SK-N-SH (cell line): ENCODE measurements around the gene RHOBTB1. TPM values are rescaled to one million over a fixed set of nuclear protein-coding genes. Genes with fewer than 3 reads are reported as not detected.

Experiments used
- CTCF ChIA-PET: fragments of 300-600, 350-600 bp; formaldehyde crosslinking; extraction: SDS; loops from one replicate; lab custom pipeline; 2021; lab: Yijun Ruan, JAX
- POLR2A ChIA-PET: fragments of 350-600 bp; sonication (Branson Sonifier 250); formaldehyde crosslinking; extraction: SDS; loops from one replicate; lab custom pipeline; 2020; ENCODE audit warnings: antibody characterized with exemption, inconsistent platforms; lab: Yijun Ruan, JAX
- DNase-seq: peaks from one replicate; pipeline ENCODE4 v3.0.0; 2012
- H2AFZ ChIP-seq: fragments of 200-600 bp; sonication (generic); 2 replicates; pipeline ENCODE4 v1.8.1; 2016; ENCODE audit warnings: antibody characterized with exemption, mild to moderate bottlenecking, low read depth
- H3F3A ChIP-seq: fragments of 200-600 bp; sonication (generic); replicated peaks from 2 replicates; pipeline ENCODE3; 2016; ENCODE audit warnings: antibody characterized with exemption, mild to moderate bottlenecking; ENCODE audit not compliant: insufficient read depth
- H3K27ac ChIP-seq, 2 experiments: fragments of 200-500 bp in 1 of 2; fragments of 200-600 bp in 1 of 2; sonication (Bioruptor generic) in 1 of 2; sonication (generic), shearing (Covaris generic) in 1 of 2; 2 replicates each; pipeline versions ENCODE4 v1.5.1 to v1.6.1; 2014 to 2016; ENCODE audit warnings: low read depth in 2 of 2, inconsistent platforms in 1 of 2, low read length in 1 of 2, mild to moderate bottlenecking in 1 of 2, mixed read lengths in 1 of 2
- H3K27me3 ChIP-seq: fragments of 200-600 bp; sonication (generic), shearing (Covaris generic); 2 replicates; pipeline ENCODE4 v1.6.1; 2016; ENCODE audit warnings: mixed run types; ENCODE audit not compliant: insufficient read depth
- H3K36me3 ChIP-seq, 2 experiments: fragments of 200-500 bp in 1 of 2; fragments of 200-600 bp in 1 of 2; sonication (Bioruptor generic) in 1 of 2; sonication (generic) in 1 of 2; replicated peaks in 1 of 2; 2 replicates each; pipeline versions ENCODE3 to v1.5.1; 2014 to 2016; ENCODE audit warnings: low read length in 1 of 2, mild to moderate bottlenecking in 1 of 2; ENCODE audit not compliant: insufficient read depth in 2 of 2, control insufficient read depth in 1 of 2
- H3K4me1 ChIP-seq, 2 experiments: fragments of 200-500 bp in 1 of 2; fragments of 200-600 bp in 1 of 2; sonication (Bioruptor generic) in 1 of 2; sonication (generic), shearing (Covaris generic) in 1 of 2; 2 replicates each; pipeline versions ENCODE4 v1.5.1 to v1.6.1; 2014 to 2016; ENCODE audit warnings: low read depth in 1 of 2, low read length in 1 of 2, mixed run types in 1 of 2; ENCODE audit not compliant: insufficient read depth in 2 of 2, control insufficient read depth in 1 of 2
- H3K4me2 ChIP-seq: fragments of 200-600 bp; sonication (generic), shearing (Covaris generic); 2 replicates; pipeline ENCODE4 v1.6.1; 2017; ENCODE audit warnings: mixed run types
- H3K4me3 ChIP-seq, 2 experiments: fragments of 200-500 bp in 1 of 2; fragments of 200-600 bp in 1 of 2; sonication (Bioruptor generic) in 1 of 2; sonication (generic), shearing (Covaris generic) in 1 of 2; 2 replicates each; pipeline versions ENCODE4 v1.5.1 to v1.8.1; 2014 to 2016; ENCODE audit warnings: low read depth in 2 of 2, inconsistent platforms in 1 of 2, low read length in 1 of 2, mild to moderate bottlenecking in 1 of 2, mixed read lengths in 1 of 2, moderate library complexity in 1 of 2
- H3K79me2 ChIP-seq: fragments of 200-600 bp; sonication (generic); 2 replicates; pipeline ENCODE4 v1.8.1; 2017; ENCODE audit warnings: mild to moderate bottlenecking; ENCODE audit not compliant: insufficient read depth
- H3K9ac ChIP-seq: fragments of 200-600 bp; sonication (generic); 2 replicates; pipeline ENCODE4 v1.6.1; 2017; ENCODE audit warnings: mixed run types
- H3K9me2 ChIP-seq: fragments of 200-600 bp; sonication (generic); 2 replicates; pipeline ENCODE4 v1.6.1; 2017; ENCODE audit warnings: mixed run types
- H3K9me3 ChIP-seq: fragments of 200-600 bp; sonication (generic); 2 replicates; pipeline ENCODE4 v1.6.1; 2017; ENCODE audit warnings: mixed run types, mild to moderate bottlenecking, moderate library complexity
- H4K20me1 ChIP-seq: fragments of 200-600 bp; sonication (generic); 2 replicates; pipeline ENCODE4 v1.6.1; 2017; ENCODE audit warnings: mild to moderate bottlenecking, mixed run types; ENCODE audit not compliant: insufficient read depth
- CTCF ChIP-seq: fragments of 200-600 bp; sonication (generic); IDR thresholded peaks from 2 replicates; pipeline ENCODE4 v1.6.1; 2017; ENCODE audit warnings: antibody characterized with exemption, mild to moderate bottlenecking, moderate library complexity
- ELF1 ChIP-seq: IDR thresholded peaks from 2 replicates; pipeline ENCODE4 v1.4.0; 2012
- EP300 ChIP-seq, 2 experiments: IDR thresholded peaks; 2 replicates each; pipeline versions ENCODE4 v1.4.0 to v1.6.1; 2012; ENCODE audit warnings: borderline replicate concordance in 1 of 2, low read depth in 1 of 2, low read length in 1 of 2
- EZH2phosphoT487 ChIP-seq: fragments of 200-600 bp; sonication (generic); IDR thresholded peaks from 2 replicates; pipeline ENCODE4 v1.6.1; 2017; ENCODE audit warnings: low read depth, mixed run types, mild to moderate bottlenecking, antibody characterized with exemption, moderate library complexity, borderline replicate concordance
- FOSL2 ChIP-seq: IDR thresholded peaks from 2 replicates; pipeline ENCODE4 v1.4.0; 2012; ENCODE audit warnings: low read depth, mild to moderate bottlenecking, moderate library complexity, borderline replicate concordance
- FOXM1 ChIP-seq: IDR thresholded peaks from 2 replicates; pipeline ENCODE4 v1.4.0; 2012; ENCODE audit warnings: low read depth, mild to moderate bottlenecking
- MAX ChIP-seq: IDR thresholded peaks from 2 replicates; pipeline ENCODE4 v1.4.0; 2012; ENCODE audit warnings: low read depth
- NFIC ChIP-seq: IDR thresholded peaks from 2 replicates; pipeline ENCODE4 v1.4.0; 2012; ENCODE audit warnings: borderline replicate concordance
- POLR2AphosphoS5 ChIP-seq: IDR thresholded peaks from 2 replicates; pipeline ENCODE4 v1.6.1; 2012; ENCODE audit warnings: low read depth, low read length
- RCOR1 ChIP-seq: fragments of 150-350 bp; IDR thresholded peaks from 2 replicates; pipeline ENCODE4 v1.6.1; 2017; ENCODE audit warnings: antibody characterized with exemption, low read length
- SMC3 ChIP-seq: IDR thresholded peaks from 2 replicates; pipeline ENCODE4 v1.6.1; 2012; ENCODE audit warnings: low read depth, low read length, improper control_type of control experiment
- TAF1 ChIP-seq: IDR thresholded peaks from 2 replicates; pipeline ENCODE4 v1.6.1; 2012; ENCODE audit warnings: low read depth, mild to moderate bottlenecking, low read length, moderate library complexity, borderline replicate concordance
- TCF12 ChIP-seq: IDR thresholded peaks from 2 replicates; pipeline ENCODE4 v1.4.0; 2012
- USF2 ChIP-seq: fragments of 150-350 bp; IDR thresholded peaks from 2 replicates; pipeline ENCODE4 v1.6.1; 2017; ENCODE audit warnings: antibody characterized with exemption, low read length, low read depth, borderline replicate concordance
- WGBS: methylation state at CpG from one replicate; pipeline ENCODE4 v1.1.6; 2017; ENCODE audit warnings: low lambda C conversion rate; 5-methylcytosine and 5-hydroxymethylcytosine counted together
- polyA plus RNA-seq, 3 experiments: library from polyadenylated mRNA; depleted of rRNA; stranded (reverse); fragments of >200 nt; gene quantifications; 2 replicates each; pipeline ENCODE4 v1.2.3, GENCODE V29; 2012
- TF ChIP-seq, protein P1 (sequence below): IDR thresholded peaks from 2 replicates; pipeline ENCODE4 v1.4.0; 2012; ENCODE audit warnings: low read depth, borderline replicate concordance

The RHOBTB1 gene
- polyA plus RNA-seq, 1 of the 3 experiments (the other 2 are of a cell fraction): 10.5 TPM

DNA sequence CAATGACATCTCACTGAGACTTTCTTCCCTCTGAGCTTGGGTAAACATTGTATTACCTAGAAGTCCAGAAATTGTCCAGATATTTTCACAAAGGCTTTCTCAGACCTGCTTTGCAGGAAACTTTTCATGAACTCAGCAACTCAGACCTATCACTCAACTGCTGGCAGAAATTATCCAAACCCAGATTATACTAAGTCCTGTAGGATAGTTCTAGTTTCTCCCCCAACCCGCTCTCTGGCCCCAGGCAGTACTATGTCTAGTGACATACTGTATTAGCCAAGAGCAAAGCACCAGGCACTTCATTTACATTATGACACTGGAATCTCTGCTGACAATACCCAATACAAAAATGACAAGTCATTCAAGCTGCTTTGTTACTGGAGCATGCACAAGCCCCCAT is 75.0 kb downstream of the RHOBTB1 start:
- Histone ChIP-seq H3K4me1 (no peaks in the 10 kb centered on the region; a peak in 1 of 4 replicates), H3K36me3 (peaks cover 23 to 33% of the 10 kb centered on the region in 2 experiments), H3K27ac (no peak overlapping the region), H3K9me2 (no peaks in the 10 kb centered on the region), H3K9ac (no peak overlapping the region), H3F3A (no peaks in the 10 kb centered on the region), H4K20me1 (no peaks in the 10 kb centered on the region), H3K9me3 (no peaks in the 10 kb centered on the region), H3K27me3 (no peaks in the 10 kb centered on the region), H2AFZ (no peak overlapping the region), H3K79me2 (no peaks in the 10 kb centered on the region), H3K4me3 (no peak overlapping the region), H3K4me2 (no peak overlapping the region)
- ChIA-PET POLR2A (no interaction called here), CTCF (interaction anchor here (0.9 to 1.6 kb wide), 2 partner anchors 9 to 14 kb away, joined by 3 to 5 read pairs; no protein-coding TSS in a partner anchor)
- 93% methylated on average over 1 of the region's 1 CpG for WGBS
- DNase-seq: no peak
- TF ChIP-seq ELF1: no peak
- TF ChIP-seq, protein P1, sequence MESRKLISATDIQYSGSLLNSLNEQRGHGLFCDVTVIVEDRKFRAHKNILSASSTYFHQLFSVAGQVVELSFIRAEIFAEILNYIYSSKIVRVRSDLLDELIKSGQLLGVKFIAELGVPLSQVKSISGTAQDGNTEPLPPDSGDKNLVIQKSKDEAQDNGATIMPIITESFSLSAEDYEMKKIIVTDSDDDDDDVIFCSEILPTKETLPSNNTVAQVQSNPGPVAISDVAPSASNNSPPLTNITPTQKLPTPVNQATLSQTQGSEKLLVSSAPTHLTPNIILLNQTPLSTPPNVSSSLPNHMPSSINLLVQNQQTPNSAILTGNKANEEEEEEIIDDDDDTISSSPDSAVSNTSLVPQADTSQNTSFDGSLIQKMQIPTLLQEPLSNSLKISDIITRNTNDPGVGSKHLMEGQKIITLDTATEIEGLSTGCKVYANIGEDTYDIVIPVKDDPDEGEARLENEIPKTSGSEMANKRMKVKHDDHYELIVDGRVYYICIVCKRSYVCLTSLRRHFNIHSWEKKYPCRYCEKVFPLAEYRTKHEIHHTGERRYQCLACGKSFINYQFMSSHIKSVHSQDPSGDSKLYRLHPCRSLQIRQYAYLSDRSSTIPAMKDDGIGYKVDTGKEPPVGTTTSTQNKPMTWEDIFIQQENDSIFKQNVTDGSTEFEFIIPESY: no peak
- no peak for TF ChIP-seq CTCF
- no peak for TF ChIP-seq TAF1
- TF ChIP-seq EP300 (IDR thresholded peaks at IDR 0.05; ENCODE audit: borderline replicate concordance in 1 of 2, low read depth in 1 of 2, low read length in 1 of 2): no peak
- TF ChIP-seq SMC3: no peak
- no peak for TF ChIP-seq RCOR1
- no peak for TF ChIP-seq MAX
- TF ChIP-seq NFIC: no peak
- TF ChIP-seq EZH2phosphoT487: no peak
- no peak for TF ChIP-seq FOSL2
- TF ChIP-seq FOXM1: no peak
- no peak for TF ChIP-seq POLR2AphosphoS5
- no peak for TF ChIP-seq TCF12
- no peak for TF ChIP-seq USF2
